Jurkat, Clone E6-1 (cell line): Measurements from ENCODE around the gene FAM151B. TPM values are rescaled to one million over a fixed set of nuclear protein-coding genes. Genes with fewer than 3 reads are reported as not detected.
"Not testable (repeated sequence)": the region's sequence is repeated elsewhere in the genome, so short reads cannot be mapped to it uniquely, and the experiment has no call there.

Source experiments
- DNase-seq: peaks from one replicate; pipeline ENCODE4 v3.0.0-alpha.2; 2011; ENCODE audit warnings: low read depth, low spot score
- H3K4me3 ChIP-seq: 2 replicates; pipeline ENCODE4 v1.5.1; 2011; ENCODE audit warnings: mild to moderate bottlenecking, low read length, control low read depth, moderate library complexity
- polyA plus RNA-seq: library from polyadenylated mRNA; unstranded; fragments of >200 nt; gene quantifications from one replicate; pipeline ENCODE4 v1.2.1, GENCODE V29; 2012; ENCODE audit warnings: missing spikeins; ENCODE audit not compliant: insufficient read length, insufficient read depth

FAM151B gene
- polyA plus RNA-seq, result not detected

- DNase-seq, result no peak
These were observed at the start of gene FAM151B for GRCh38 chr5:80487829-80488721. TSS of gene FAM151B (plus strand) at chr5:80488100. CDS start at chr5:80488124, 24 bp downstream.

GRCh38 chr5:80438739-80439138 is 49.2 kb upstream of the FAM151B start:
- H3K4me3 ChIP-seq, result no peak overlapping the region

More at GRCh38 chr5:80487829-80488721, at the start of gene FAM151B:
- no peak within 1 kb of the TSS for H3K4me3 ChIP-seq

GRCh38 chr5:80439213-80439612 is 48.7 kb upstream of the FAM151B start:
- no peak overlapping the region for H3K4me3 ChIP-seq
- no peak for DNase-seq

More at GRCh38 chr5:80438739-80439138, 49.2 kb upstream of the FAM151B start:
- no peak for DNase-seq

GRCh38 chr5:80442742-80443141 is 45.2 kb upstream of the FAM151B start:
- no peak overlapping the region for H3K4me3 ChIP-seq
- DNase-seq, result no peak

- DNase-seq, result no peak
- no peak overlapping the region for H3K4me3 ChIP-seq
These were observed 34.5 kb upstream of the FAM151B start for GRCh38 chr5:80453366-80453765.

- no peak for DNase-seq
- no peak overlapping the region for H3K4me3 ChIP-seq
These were observed 24.6 kb upstream of the FAM151B start for GRCh38 chr5:80463269-80463668.

DNA sequence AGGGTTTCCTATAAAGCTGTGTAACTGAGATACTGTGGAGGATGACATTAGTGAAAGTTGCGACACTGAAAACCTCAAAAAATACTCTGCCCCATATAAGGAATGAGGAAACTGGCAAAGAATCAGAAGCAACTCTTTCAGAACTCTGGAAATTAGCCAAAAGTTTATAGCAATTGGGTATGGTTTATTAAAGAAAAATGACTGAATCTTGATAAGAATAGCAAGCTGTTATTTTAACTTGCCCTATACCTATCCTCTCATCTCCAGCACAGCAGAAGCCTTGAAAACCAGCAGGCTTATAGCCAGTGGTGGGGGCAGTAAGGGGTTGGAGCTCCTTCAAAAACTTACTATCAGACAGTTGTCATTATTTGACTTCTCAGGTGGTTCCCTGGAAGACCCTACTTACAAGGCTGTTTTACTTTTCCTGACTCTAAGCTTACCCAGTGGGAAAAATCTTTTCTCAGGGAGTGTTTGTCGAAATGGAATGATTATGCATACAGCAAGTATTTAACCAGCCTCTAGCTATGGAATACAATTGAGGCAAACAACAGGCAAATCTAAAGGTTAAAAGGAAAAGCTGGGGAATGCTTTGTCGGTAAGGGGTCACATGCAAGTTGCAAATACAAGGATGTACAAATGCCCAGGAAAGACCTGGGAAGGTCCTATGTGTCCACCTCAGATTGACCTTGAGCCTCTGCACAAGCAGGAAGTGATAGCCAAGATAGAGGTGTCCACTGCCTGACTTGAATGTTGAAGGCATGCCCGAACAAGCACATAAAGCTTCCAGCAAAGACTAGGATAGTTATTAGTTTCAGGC is 21.0 kb upstream of the FAM151B start:
- no peak for DNase-seq
- H3K4me3 ChIP-seq, result no peak overlapping the region

- DNase-seq, result no peak
- no peak overlapping the region for H3K4me3 ChIP-seq
These were observed 19.8 kb upstream of the FAM151B start for GRCh38 chr5:80468131-80468530.

GRCh38 chr5:80470631-80471030 is 17.3 kb upstream of the FAM151B start:
- not testable (repeated sequence) for DNase-seq, H3K4me3 ChIP-seq

- H3K4me3 ChIP-seq, result no peak overlapping the region
- DNase-seq, result no peak
These were observed 13.0 kb upstream of the FAM151B start for GRCh38 chr5:80474929-80475328.

DNA sequence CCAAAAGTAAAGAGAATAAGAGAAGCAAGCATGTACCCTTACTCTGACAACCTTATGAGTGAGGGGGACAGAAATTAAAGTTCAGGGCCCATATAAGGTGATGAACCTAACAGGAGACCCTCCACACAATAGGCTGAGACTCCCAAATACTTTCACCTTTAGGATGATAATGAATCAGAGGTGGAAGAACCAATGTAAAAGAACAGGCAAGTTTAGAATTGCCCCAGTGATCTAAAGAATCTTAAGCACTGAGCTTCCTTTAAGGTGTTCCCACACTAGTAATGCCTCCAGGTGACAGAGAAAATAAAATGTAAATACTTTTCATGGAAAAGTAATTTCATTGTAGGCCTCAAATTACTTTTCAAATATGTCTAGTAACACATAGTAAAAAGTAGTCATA is 8.2 kb upstream of the FAM151B start:
- DNase-seq, result no peak

GRCh38 chr5:80480354-80480753 is 7.5 kb upstream of the FAM151B start:
- no peak overlapping the region for H3K4me3 ChIP-seq
- DNase-seq, result no peak

More for the DNA sequence above, 8.2 kb upstream of the FAM151B start:
- no peak overlapping the region for H3K4me3 ChIP-seq

- H3K4me3 ChIP-seq, result no peak overlapping the region
- peak; percentile 49 for DNase-seq
These were observed 6.6 kb upstream of the FAM151B start for GRCh38 chr5:80481019-80481893.

GRCh38 chr5:80482578-80482977 is 5.3 kb upstream of the FAM151B start:
- no peak overlapping the region for H3K4me3 ChIP-seq
- no peak for DNase-seq

DNA sequence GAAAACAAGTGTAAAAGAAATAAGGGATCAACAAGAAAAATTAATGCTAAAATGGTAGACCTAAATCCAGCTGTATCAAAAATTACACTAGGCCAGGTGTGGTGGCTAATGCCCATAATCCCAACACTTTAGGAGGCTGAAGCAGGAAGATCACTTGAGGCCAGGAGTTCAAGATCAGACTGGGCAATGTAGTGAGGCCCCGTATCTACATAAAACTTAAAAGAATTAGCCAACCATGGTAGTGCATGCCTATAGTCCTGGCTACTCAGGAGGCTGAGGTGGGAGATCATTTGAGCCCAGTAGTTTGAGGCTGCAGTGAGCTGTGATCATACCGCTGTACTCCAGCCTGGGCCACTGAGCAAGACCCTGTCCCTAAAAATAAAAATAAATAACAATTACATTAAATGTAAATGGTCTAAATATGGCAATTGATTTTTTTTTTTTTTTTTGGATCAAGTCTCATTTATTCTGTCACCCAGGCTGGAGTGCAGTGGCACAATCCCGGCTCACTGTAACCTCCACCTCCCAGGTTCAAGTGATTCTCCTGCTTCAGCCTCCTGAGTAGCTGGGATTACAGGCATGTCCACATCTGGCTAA is 4.2 kb upstream of the FAM151B start:
- no peak for DNase-seq
- no peak overlapping the region for H3K4me3 ChIP-seq

GRCh38 chr5:80487444-80487828 is 464 bp upstream of the FAM151B start:
- DNase-seq, result no peak

GRCh38 chr5:80491296-80491695 is 3.4 kb downstream of the FAM151B start:
- DNase-seq, result no peak

More at GRCh38 chr5:80487444-80487828, 464 bp upstream of the FAM151B start:
- H3K4me3 ChIP-seq, result no peak overlapping the region

DNA sequence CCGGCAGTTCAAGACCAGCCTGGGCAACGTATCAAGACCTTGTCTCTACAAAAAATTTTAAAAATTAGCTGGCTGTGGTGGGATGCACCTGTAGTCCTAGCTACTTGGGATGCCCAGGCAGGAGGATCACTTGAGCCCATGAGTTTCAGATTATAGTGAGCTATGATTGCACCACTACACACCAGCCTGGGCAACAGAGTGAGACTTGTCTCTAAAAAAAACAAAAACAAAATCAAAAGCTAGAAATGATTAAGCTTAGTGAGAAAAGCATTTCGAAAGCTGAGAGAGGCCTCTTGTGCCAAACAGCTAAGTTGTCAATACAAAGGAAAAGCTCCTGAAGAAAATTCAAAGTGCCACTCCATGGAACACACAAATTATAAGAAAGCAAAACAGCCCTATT is 4.8 kb downstream of the FAM151B start:
- H3K4me3 ChIP-seq, result no peak overlapping the region
- no peak for DNase-seq

More at GRCh38 chr5:80491296-80491695, 3.4 kb downstream of the FAM151B start:
- H3K4me3 ChIP-seq, result no peak overlapping the region

DNA sequence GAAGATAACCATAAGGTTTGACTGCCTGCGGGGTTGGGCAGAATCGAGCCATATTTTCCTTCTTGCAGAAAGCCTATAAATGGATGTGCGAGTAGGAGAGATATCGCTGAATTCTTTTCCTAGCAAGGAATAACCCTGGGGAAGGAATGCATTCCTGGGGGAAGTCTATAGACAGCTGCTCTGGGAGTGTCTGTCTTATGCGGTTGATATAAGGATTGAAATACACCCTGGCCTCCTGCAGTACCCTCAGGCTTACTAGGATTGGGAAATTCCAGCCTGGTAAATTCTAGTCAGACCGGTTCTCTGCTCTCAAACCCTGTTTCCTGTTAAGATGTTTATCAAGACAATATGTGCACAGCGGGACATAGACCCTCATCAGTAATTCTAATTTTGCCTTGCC is 5.5 kb downstream of the FAM151B start:
- not testable (repeated sequence) for H3K4me3 ChIP-seq, DNase-seq
